IMR-90 (cell line): Measurements from ENCODE around the gene AHNAK2. TPM values are rescaled to one million over a fixed set of nuclear protein-coding genes. Genes with fewer than 3 reads are reported as not detected.

Experiments used
- ATAC-seq: fragments of 200-7000 bp; cut with Tn5 transposase; 2 replicates; pipeline ENCODE4 v1.9.1; 2020; ENCODE audit warnings: low read depth, mild to moderate bottlenecking, moderate library complexity
- BruUV-seq: library from RNA; stranded (reverse); fragments of 400-500 nt; replicated peaks from 2 replicates; lab custom pipeline; 2021; lab: Mats Ljungman, UMichigan
- CTCF ChIA-PET: fragments of 300-600 bp; formaldehyde crosslinking; extraction: SDS; loops from one replicate; lab custom pipeline; 2021; ENCODE audit warnings: antibody characterized with exemption; lab: Yijun Ruan, JAX
- POLR2A ChIA-PET: fragments of 300-600 bp; sonication (Branson Sonifier 250); formaldehyde crosslinking; loops from one replicate; lab custom pipeline; 2022; ENCODE audit warnings: antibody characterized with exemption; ENCODE audit not compliant: unreplicated experiment; lab: Charles Lee
- DNase-seq: peaks from one replicate; pipeline ENCODE4 v3.0.0; 2013
- H2AFZ ChIP-seq: replicated peaks from 2 replicates; pipeline ENCODE3; 2013; ENCODE audit warnings: low read length, mild to moderate bottlenecking; ENCODE audit not compliant: poor library complexity
- H2AK5ac ChIP-seq: 2 replicates; pipeline ENCODE4 v1.6.1; 2013; ENCODE audit warnings: low read depth, low read length, inconsistent platforms
- H2AK9ac ChIP-seq: replicated peaks from 2 replicates; pipeline ENCODE3; 2013; ENCODE audit warnings: mild to moderate bottlenecking, low read depth, low read length, moderate library complexity; ENCODE audit not compliant: poor library complexity
- H2BK120ac ChIP-seq: 2 replicates; pipeline ENCODE4 v1.6.1; 2013; ENCODE audit warnings: low read depth, low read length, inconsistent platforms
- H2BK15ac ChIP-seq: 3 replicates; pipeline ENCODE4 v1.6.1; 2013; ENCODE audit warnings: low read depth, low read length, inconsistent platforms
- H2BK20ac ChIP-seq: 2 replicates; pipeline ENCODE4 v1.6.1; 2013; ENCODE audit warnings: low read depth, mild to moderate bottlenecking, inconsistent platforms, low read length, moderate library complexity
- H2BK5ac ChIP-seq: 2 replicates; pipeline ENCODE4 v1.6.1; 2013; ENCODE audit warnings: mild to moderate bottlenecking, low read depth, low read length, inconsistent platforms; ENCODE audit not compliant: poor library complexity, severe bottlenecking
- H3K14ac ChIP-seq: replicated peaks from 2 replicates; pipeline ENCODE4 v1.6.1; 2013; ENCODE audit warnings: low read depth, low read length, inconsistent platforms
- H3K18ac ChIP-seq: 2 replicates; pipeline ENCODE4 v1.6.1; 2013; ENCODE audit warnings: low read depth, low read length, control low read depth
- H3K23ac ChIP-seq: 2 replicates; pipeline ENCODE4 v1.6.1; 2013; ENCODE audit warnings: low read depth, low read length, inconsistent platforms
- H3K27ac ChIP-seq: 2 replicates; pipeline ENCODE4 v1.5.1; 2013; ENCODE audit warnings: mild to moderate bottlenecking, control low read depth, low read length; ENCODE audit not compliant: insufficient read depth
- H3K27me3 ChIP-seq: 2 replicates; pipeline ENCODE4 v1.6.1; 2013; ENCODE audit warnings: low read length; ENCODE audit not compliant: control insufficient read depth, insufficient read depth
- H3K36me3 ChIP-seq: 2 replicates; pipeline ENCODE4 v1.6.1; 2013; ENCODE audit warnings: low read length, mixed read lengths; ENCODE audit not compliant: control insufficient read depth, insufficient read depth
- H3K4ac ChIP-seq: 2 replicates; pipeline ENCODE4 v1.6.1; 2013; ENCODE audit warnings: low read depth, low read length, inconsistent platforms
- H3K4me1 ChIP-seq: 2 replicates; pipeline ENCODE4 v1.6.1; 2013; ENCODE audit warnings: low read length, mixed read lengths; ENCODE audit not compliant: control insufficient read depth, insufficient read depth
- H3K4me2 ChIP-seq: 2 replicates; pipeline ENCODE4 v1.6.1; 2013; ENCODE audit warnings: low read depth, mild to moderate bottlenecking, control low read depth, low read length, moderate library complexity
- H3K4me3 ChIP-seq: 2 replicates; pipeline ENCODE4 v1.5.1; 2013; ENCODE audit warnings: low read depth, mild to moderate bottlenecking, control low read depth, low read length, moderate library complexity; ENCODE audit not compliant: insufficient read depth
- H3K56ac ChIP-seq: 2 replicates; pipeline ENCODE4 v1.6.1; 2013; ENCODE audit warnings: low read length, inconsistent platforms; ENCODE audit not compliant: insufficient read depth; ENCODE audit errors: extremely low read depth
- H3K79me1 ChIP-seq, 2 experiments: 2 replicates each; pipeline ENCODE4 v1.6.1; 2013; ENCODE audit warnings: low read length in 2 of 2, inconsistent platforms in 1 of 2, low read depth in 1 of 2
- H3K9ac ChIP-seq: 2 replicates; pipeline ENCODE4 v1.6.1; 2013; ENCODE audit warnings: low read depth, low read length, control low read depth
- H3K9me1 ChIP-seq: 2 replicates; pipeline ENCODE4 v1.6.1; 2013; ENCODE audit warnings: low read length, inconsistent platforms; ENCODE audit not compliant: insufficient read depth
- H3K9me3 ChIP-seq: 2 replicates; pipeline ENCODE4 v1.6.1; 2013; ENCODE audit warnings: low read length; ENCODE audit not compliant: control insufficient read depth, insufficient read depth
- H4K20me1 ChIP-seq: 2 replicates; pipeline ENCODE4 v1.6.1; 2013; ENCODE audit warnings: low read length, inconsistent platforms; ENCODE audit not compliant: insufficient read depth
- H4K5ac ChIP-seq: 2 replicates; pipeline ENCODE4 v1.6.1; 2013; ENCODE audit warnings: mild to moderate bottlenecking, low read depth, low read length, control low read depth
- H4K8ac ChIP-seq, 2 experiments: 2 replicates each; pipeline ENCODE4 v1.6.1; 2013; ENCODE audit warnings: low read depth in 2 of 2, low read length in 2 of 2, control low read depth in 1 of 2, inconsistent platforms in 1 of 2
- H4K91ac ChIP-seq: 2 replicates; pipeline ENCODE4 v1.6.1; 2013; ENCODE audit warnings: low read depth, low read length, inconsistent platforms; ENCODE audit not compliant: insufficient read depth
- BHLHE40 ChIP-seq: fragments of 150-350 bp; IDR thresholded peaks from 2 replicates; pipeline ENCODE4 v1.6.1; 2016; ENCODE audit warnings: mild to moderate bottlenecking, low read depth, low read length
- CEBPB ChIP-seq: IDR thresholded peaks from 2 replicates; pipeline ENCODE4 v1.6.1; 2012; ENCODE audit warnings: low read depth, low read length, improper control_type of control experiment
- CHD1 ChIP-seq: IDR thresholded peaks from 2 replicates; pipeline ENCODE4 v1.6.1; 2012; ENCODE audit warnings: low read depth, low read length, improper control_type of control experiment
- CTCF ChIP-seq: conservative IDR thresholded peaks from 2 replicates; pipeline ENCODE4 v1.5.1; 2012; ENCODE audit warnings: mild to moderate bottlenecking, low read depth, low read length, improper control_type of control experiment
- ELK1 ChIP-seq: fragments of 150-350 bp; IDR thresholded peaks from 2 replicates; pipeline ENCODE4 v1.6.1; 2016; ENCODE audit warnings: low read depth, mild to moderate bottlenecking, low read length, moderate library complexity, borderline replicate concordance
- FOS ChIP-seq: fragments of 150-350 bp; IDR thresholded peaks from 2 replicates; pipeline ENCODE4 v1.6.1; 2016; ENCODE audit warnings: low read depth, low read length
- MAFK ChIP-seq: IDR thresholded peaks from 2 replicates; pipeline ENCODE4 v1.6.1; 2012; ENCODE audit warnings: low read depth, low read length, improper control_type of control experiment
- MAZ ChIP-seq: IDR thresholded peaks from 2 replicates; pipeline ENCODE4 v1.6.1; 2012; ENCODE audit warnings: low read depth, mild to moderate bottlenecking, low read length, improper control_type of control experiment, moderate library complexity, borderline replicate concordance
- MXI1 ChIP-seq: IDR thresholded peaks from 2 replicates; pipeline ENCODE4 v1.6.1; 2012; ENCODE audit warnings: low read depth, mild to moderate bottlenecking, low read length, moderate library complexity, borderline replicate concordance
- NFE2L2 ChIP-seq: fragments of 150-350 bp; IDR thresholded peaks from 2 replicates; pipeline ENCODE4 v1.6.1; 2016; ENCODE audit warnings: low read depth, mild to moderate bottlenecking, low read length
- POLR2A ChIP-seq: IDR thresholded peaks from 2 replicates; pipeline ENCODE4 v1.6.1; 2012; ENCODE audit warnings: mild to moderate bottlenecking, low read depth, low read length
- RAD21 ChIP-seq: IDR thresholded peaks from 2 replicates; pipeline ENCODE4 v1.6.1; 2012; ENCODE audit warnings: low read length, improper control_type of control experiment
- RCOR1 ChIP-seq: IDR thresholded peaks from 2 replicates; pipeline ENCODE4 v1.6.1; 2012; ENCODE audit warnings: mild to moderate bottlenecking, low read length, improper control_type of control experiment; ENCODE audit not compliant: insufficient replicate concordance
- RFX5 ChIP-seq: IDR thresholded peaks from 2 replicates; pipeline ENCODE4 v1.8.0; 2012; ENCODE audit warnings: low read depth, mild to moderate bottlenecking, low read length, moderate library complexity
- SMC3 ChIP-seq: fragments of 150-350 bp; IDR thresholded peaks from 2 replicates; pipeline ENCODE4 v1.6.1; 2016; ENCODE audit warnings: low read depth, mild to moderate bottlenecking, antibody characterized with exemption, low read length, moderate library complexity
- USF2 ChIP-seq: fragments of 150-350 bp; IDR thresholded peaks from 2 replicates; pipeline ENCODE4 v1.6.1; 2017; ENCODE audit warnings: mild to moderate bottlenecking, antibody characterized with exemption, low read length, low read depth
- WGBS, 2 experiments: methylation state at CpG; one replicate each; pipeline versions ENCODE4 v1.1.5 to v1.1.7; 2013; ENCODE audit warnings: missing lambda C conversion rate in 2 of 2; ENCODE audit not compliant: insufficient read length in 1 of 2; ENCODE audit errors: extremely low coverage in 2 of 2; 5-methylcytosine and 5-hydroxymethylcytosine counted together
- dilution Hi-C: fragments of 300-500 bp; cut with HindIII; formaldehyde crosslinking; loops from one replicate; pipeline ENCODE4 v1.14.3; 2018; ENCODE audit warnings: low sequenced_read_pairs; ENCODE audit not compliant: unreplicated experiment
- in situ Hi-C: fragments of 300-500 bp; cut with MboI; formaldehyde crosslinking; loops from 3 replicates; pipeline ENCODE4 v1.14.3; 2019; ENCODE audit warnings: low sequenced_read_pairs, inconsistent platforms, mixed read lengths
- intact Hi-C: fragments of 100-400 bp; cut with micrococcal nuclease; formaldehyde crosslinking; loops from 2 replicates; pipeline ENCODE4 v1.10.0; 2022
- polyA plus RNA-seq, 3 experiments: library from polyadenylated mRNA; depleted of rRNA; stranded (reverse); fragments of >200 nt; gene quantifications; 2 replicates each; pipeline ENCODE4 v1.2.3, GENCODE V29; 2012; ENCODE audit warnings: low replicate concordance in 1 of 3
- total RNA-seq: library from RNA; depleted of rRNA; stranded (reverse); fragments of >200 nt; gene quantifications from 2 replicates; pipeline ENCODE4 v1.2.3, GENCODE V29; 2012

The AHNAK2 gene
- total and polyA plus RNA-seq, 2 of the 4 experiments (the other 2 are of a cell fraction), result 2.6 to 7.9 TPM

- Histone ChIP-seq H4K5ac (no peak overlapping the region; the same call in 1 of the 2 replicates), H2BK15ac (no peak overlapping the region), H2BK120ac (no peak overlapping the region), H3K4me3 (no peak overlapping the region), H3K27ac (no peak overlapping the region), H3K4me2 (no peak overlapping the region; the same call in 1 of the 2 replicates), H3K79me1 (peaks cover 0 to 30% of the 10 kb centered on the region in 2 experiments; a peak in 1 of 4 replicates), H4K20me1 (no peaks in the 10 kb centered on the region), H3K14ac (0 out of 2 replicates have a peak overlapping the region, but pooled peaks have one; percentile 71), H2AFZ (peak overlapping the region; percentile 95), H3K56ac (no peak overlapping the region), H2AK9ac (peak overlapping the region; percentile 86), H3K4ac (no peak overlapping the region), H3K9me3 (no peaks in the 10 kb centered on the region), H3K18ac (no peak overlapping the region; the same call in 1 of the 2 replicates), H3K9me1 (peaks cover 3% of the 10 kb centered on the region; the same call in 1 of the 2 replicates), H4K91ac (no peak overlapping the region), H2BK20ac (no peak overlapping the region), H3K4me1 (peaks cover 21% of the 10 kb centered on the region), H3K27me3 (peaks cover 2% of the 10 kb centered on the region), H3K36me3 (no peaks in the 10 kb centered on the region), H4K8ac (peak overlapping the region; percentile 81 to 84; a peak in 2 of 4 replicates), H2AK5ac (peak overlapping the region; percentile 67; the same call in 1 of the 2 replicates), H2BK5ac (no peak overlapping the region), H3K23ac (no peak overlapping the region), H3K9ac (no peak overlapping the region)
- no peak for ATAC-seq
- no TSS peak for BruUV-seq
- CTCF ChIA-PET, result no interaction called here
- in situ Hi-C loops (no loop called here), dilution Hi-C loops (no loop called here), intact Hi-C loops (no loop called here)
- WGBS, 2 experiments, result no CpG with 5 or more reads among the region's 8 CpGs
- POLR2A ChIA-PET, result no interaction called here
- TF ChIP-seq USF2 (no peak), RCOR1 (no peak), NFE2L2 (no peak), CEBPB (no peak), BHLHE40 (no peak), SMC3 (no peak), RFX5 (no peak), RAD21 (no peak), FOS (no peak), MXI1 (no peak), ELK1 (no peak), MAFK (no peak), CHD1 (no peak), POLR2A (no peak), MAZ (no peak), CTCF (no peak)
- DNase-seq, result no peak
Observed at GRCh38 chr14:104966981-104967385, 11.2 kb downstream of the AHNAK2 start.
